PC-3 (cell line): ENCODE data around the gene AEBP1. TPM values are rescaled to one million over a fixed set of nuclear protein-coding genes. Genes with fewer than 3 reads are reported as not detected.

Experiments used
- ATAC-seq: fragments of 200-7000 bp; cut with Tn5 transposase; 2 replicates; pipeline ENCODE4 v1.9.1; 2020; ENCODE audit warnings: mild to moderate bottlenecking, moderate library complexity
- BruUV-seq: library from RNA; stranded (reverse); fragments of 400-500 nt; replicated peaks from 2 replicates; lab custom pipeline; 2021; lab: Mats Ljungman, UMichigan
- CTCF ChIA-PET: fragments of 300-600 bp; sonication (Branson Sonifier 250); formaldehyde crosslinking; loops from one replicate; lab custom pipeline; 2022; ENCODE audit warnings: antibody characterized with exemption; lab: Charles Lee
- POLR2A ChIA-PET: fragments of 300-600 bp; sonication (Branson Sonifier 250); formaldehyde crosslinking; loops from one replicate; lab custom pipeline; 2022; ENCODE audit warnings: antibody characterized with exemption; ENCODE audit not compliant: unreplicated experiment; lab: Charles Lee
- DNase-seq: peaks from one replicate; pipeline ENCODE4 v3.0.0-alpha.2; 2015
- H2AFZ ChIP-seq: fragments of 300-600 bp; sonication (generic); 2 replicates; pipeline ENCODE4 v1.6.0; 2016; ENCODE audit warnings: antibody characterized with exemption, low read length
- H3F3A ChIP-seq: fragments of 300-600 bp; sonication (generic); one replicate; pipeline ENCODE4 v1.6.0; 2017; ENCODE audit warnings: antibody characterized with exemption, low read length, control low read depth, mild to moderate bottlenecking; ENCODE audit not compliant: unreplicated experiment
- H3K27ac ChIP-seq: fragments of 300-600 bp; sonication (generic); 2 replicates; pipeline ENCODE4 v1.5.1; 2016; ENCODE audit warnings: mild to moderate bottlenecking, low read length
- H3K27me3 ChIP-seq: fragments of 300-600 bp; sonication (generic); 2 replicates; pipeline ENCODE4 v1.6.1; 2016; ENCODE audit warnings: low read length, mixed read lengths
- H3K36me3 ChIP-seq: fragments of 300-600 bp; sonication (generic); 2 replicates; pipeline ENCODE4 v1.6.1; 2016; ENCODE audit warnings: low read depth, mixed run types, low read length, mixed read lengths
- H3K4me1 ChIP-seq: fragments of 300-600 bp; sonication (generic); 2 replicates; pipeline ENCODE4 v1.5.1; 2016; ENCODE audit warnings: low read length; ENCODE audit not compliant: insufficient read depth
- H3K4me2 ChIP-seq: fragments of 300-600 bp; sonication (generic); 2 replicates; pipeline ENCODE4 v1.6.0; 2016; ENCODE audit warnings: low read length
- H3K4me3 ChIP-seq: fragments of 300-600 bp; sonication (generic); 2 replicates; pipeline ENCODE4 v1.5.1; 2016; ENCODE audit warnings: mild to moderate bottlenecking, low read length, mixed read lengths
- H3K79me2 ChIP-seq: fragments of 300-600 bp; sonication (generic); 2 replicates; pipeline ENCODE4 v1.6.1; 2017; ENCODE audit warnings: low read length, mixed read lengths
- H3K9ac ChIP-seq: fragments of 300-600 bp; sonication (generic); 2 replicates; pipeline ENCODE4 v1.6.0; 2016; ENCODE audit warnings: mild to moderate bottlenecking, low read length
- H3K9me2 ChIP-seq: fragments of 300-600 bp; sonication (generic); replicated peaks from 2 replicates; pipeline ENCODE4 v1.6.1; 2016; ENCODE audit warnings: mixed run types, low read length, mixed read lengths
- H3K9me3 ChIP-seq: fragments of 300-600 bp; sonication (generic); 2 replicates; pipeline ENCODE4 v1.6.1; 2016; ENCODE audit warnings: low read length, mixed read lengths
- H4K20me1 ChIP-seq: fragments of 300-600 bp; sonication (generic); 2 replicates; pipeline ENCODE4 v1.6.1; 2016; ENCODE audit warnings: low read length, mixed read lengths
- EZH2 ChIP-seq: fragments of 300-600 bp; sonication (generic); IDR thresholded peaks from one replicate; pipeline ENCODE4 v1.6.1; 2017; ENCODE audit warnings: antibody characterized with exemption, mild to moderate bottlenecking, low read length; ENCODE audit not compliant: unreplicated experiment
- intact Hi-C: fragments of 100-400 bp; cut with micrococcal nuclease; formaldehyde crosslinking; loops from 2 replicates; pipeline ENCODE4 v1.9.0; 2023
- total RNA-seq: library from RNA; depleted of rRNA; stranded (reverse); fragments of >200 nt; gene quantifications from 2 replicates; pipeline ENCODE4 v1.2.3, GENCODE V29; 2014
- TF ChIP-seq, protein P1 (sequence below): fragments of 300-600 bp; sonication (generic); conservative IDR thresholded peaks from 2 replicates; pipeline ENCODE4 v1.5.1; 2017; ENCODE audit warnings: antibody characterized with exemption, low read depth, mild to moderate bottlenecking, low read length

AEBP1 gene
- total RNA-seq, 1 experiment from 2014 or later: not detected

DNA sequence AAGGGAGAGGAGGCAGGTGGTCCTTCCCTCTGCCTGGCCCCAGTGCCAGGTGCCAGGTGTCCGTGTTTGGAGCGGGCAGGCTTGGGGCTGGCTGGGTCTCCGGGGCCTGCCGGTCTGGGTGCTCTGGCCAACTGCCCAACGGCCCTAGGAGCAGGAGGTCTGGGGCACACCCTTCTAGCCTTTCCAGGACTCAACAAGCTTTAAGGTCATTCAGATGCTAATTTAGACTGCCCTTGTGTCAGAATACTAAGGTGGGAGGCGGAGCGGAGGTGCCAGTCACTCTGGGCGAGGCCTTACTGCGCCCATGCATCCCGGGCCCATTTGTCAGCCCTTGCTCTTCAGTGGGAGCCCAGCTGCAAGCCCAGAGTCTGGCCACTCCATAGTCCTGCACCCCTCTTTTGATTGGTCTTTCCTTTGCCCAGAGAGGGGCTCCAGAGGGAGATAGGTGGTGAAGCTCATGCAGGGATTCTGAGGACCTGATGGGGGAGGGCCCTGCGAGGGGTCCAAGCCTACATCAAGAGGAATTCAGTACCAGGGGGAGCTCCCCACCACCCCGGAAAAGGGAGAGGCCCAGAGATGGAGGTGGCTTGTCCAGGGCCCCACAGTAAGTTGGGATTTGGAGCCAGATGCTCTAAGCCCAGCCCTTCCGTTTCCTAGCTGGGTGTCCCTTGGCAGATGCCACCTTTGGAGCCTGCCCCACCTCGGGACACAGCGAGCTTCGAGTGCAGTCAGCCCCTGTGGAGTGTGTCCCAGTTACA, 40.1 kb upstream of the AEBP1 start:
- BruUV-seq: TSS peak; percentile 4

GRCh38 chr7:44064791-44065430, 39.2 kb upstream of the AEBP1 start:
- no peak for DNase-seq
- H3K9me2 ChIP-seq: no peaks in the 10 kb centered on the region
- intact Hi-C loops: no loop called here
- H3K4me3 ChIP-seq: no peak overlapping the region
- no peak overlapping the region for H3K4me2 ChIP-seq
- no peak overlapping the region for H3K27ac ChIP-seq
- no peaks in the 10 kb centered on the region for H3K9me3 ChIP-seq
- no TSS peak for BruUV-seq
- peak; percentile 2; the same call in 1 of the 2 replicates for ATAC-seq
- no peak for TF ChIP-seq EZH2
- TF ChIP-seq, protein P1, sequence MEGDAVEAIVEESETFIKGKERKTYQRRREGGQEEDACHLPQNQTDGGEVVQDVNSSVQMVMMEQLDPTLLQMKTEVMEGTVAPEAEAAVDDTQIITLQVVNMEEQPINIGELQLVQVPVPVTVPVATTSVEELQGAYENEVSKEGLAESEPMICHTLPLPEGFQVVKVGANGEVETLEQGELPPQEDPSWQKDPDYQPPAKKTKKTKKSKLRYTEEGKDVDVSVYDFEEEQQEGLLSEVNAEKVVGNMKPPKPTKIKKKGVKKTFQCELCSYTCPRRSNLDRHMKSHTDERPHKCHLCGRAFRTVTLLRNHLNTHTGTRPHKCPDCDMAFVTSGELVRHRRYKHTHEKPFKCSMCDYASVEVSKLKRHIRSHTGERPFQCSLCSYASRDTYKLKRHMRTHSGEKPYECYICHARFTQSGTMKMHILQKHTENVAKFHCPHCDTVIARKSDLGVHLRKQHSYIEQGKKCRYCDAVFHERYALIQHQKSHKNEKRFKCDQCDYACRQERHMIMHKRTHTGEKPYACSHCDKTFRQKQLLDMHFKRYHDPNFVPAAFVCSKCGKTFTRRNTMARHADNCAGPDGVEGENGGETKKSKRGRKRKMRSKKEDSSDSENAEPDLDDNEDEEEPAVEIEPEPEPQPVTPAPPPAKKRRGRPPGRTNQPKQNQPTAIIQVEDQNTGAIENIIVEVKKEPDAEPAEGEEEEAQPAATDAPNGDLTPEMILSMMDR: no peak
- H3F3A ChIP-seq: peaks cover 7% of the 10 kb centered on the region
- POLR2A ChIA-PET: interaction anchor here (0.5 kb wide), 1 partner anchor 811 kb away, joined by 3 read pairs; no protein-coding TSS in a partner anchor
- no peaks in the 10 kb centered on the region for H4K20me1 ChIP-seq
- no peak overlapping the region for H2AFZ ChIP-seq
- CTCF ChIA-PET: no interaction called here
- no peaks in the 10 kb centered on the region for H3K79me2 ChIP-seq
- H3K9ac ChIP-seq: no peak overlapping the region
- H3K4me1 ChIP-seq: no peaks in the 10 kb centered on the region; the same call in 1 of the 2 replicates
- peaks cover 7% of the 10 kb centered on the region; the same call in 1 of the 2 replicates for H3K36me3 ChIP-seq
- no peaks in the 10 kb centered on the region for H3K27me3 ChIP-seq

More for the DNA sequence above, 40.1 kb upstream of the AEBP1 start:
- no peak overlapping the region for H2AFZ ChIP-seq
- DNase-seq (no peak), ATAC-seq (no peak; the same call in 1 of the 2 replicates)
- H3K9me3 ChIP-seq: no peaks in the 10 kb centered on the region
- intact Hi-C loops: no loop called here
- H3K9ac ChIP-seq: no peak overlapping the region
- POLR2A ChIA-PET: interaction anchor here (0.6 kb wide), 3 partner anchors 8 to 634 kb away, joined by 3 read pairs; no protein-coding TSS in a partner anchor
- H3K27me3 ChIP-seq: no peaks in the 10 kb centered on the region
- H3K27ac ChIP-seq: no peak overlapping the region
- H3K4me2 ChIP-seq: no peak overlapping the region
- no peaks in the 10 kb centered on the region for H4K20me1 ChIP-seq
- TF ChIP-seq, protein P1: no peak
- no peak for TF ChIP-seq EZH2
- peaks cover 6% of the 10 kb centered on the region for H3F3A ChIP-seq
- CTCF ChIA-PET: no interaction called here
- H3K79me2 ChIP-seq: no peaks in the 10 kb centered on the region
- H3K36me3 ChIP-seq: peaks cover 15% of the 10 kb centered on the region; the same call in 1 of the 2 replicates
- no peaks in the 10 kb centered on the region for H3K9me2 ChIP-seq
- H3K4me1 ChIP-seq: no peaks in the 10 kb centered on the region; the same call in 1 of the 2 replicates
- H3K4me3 ChIP-seq: no peak overlapping the region
